ENCODE results near the gene GNA12.

Gene GNA12

DNA sequence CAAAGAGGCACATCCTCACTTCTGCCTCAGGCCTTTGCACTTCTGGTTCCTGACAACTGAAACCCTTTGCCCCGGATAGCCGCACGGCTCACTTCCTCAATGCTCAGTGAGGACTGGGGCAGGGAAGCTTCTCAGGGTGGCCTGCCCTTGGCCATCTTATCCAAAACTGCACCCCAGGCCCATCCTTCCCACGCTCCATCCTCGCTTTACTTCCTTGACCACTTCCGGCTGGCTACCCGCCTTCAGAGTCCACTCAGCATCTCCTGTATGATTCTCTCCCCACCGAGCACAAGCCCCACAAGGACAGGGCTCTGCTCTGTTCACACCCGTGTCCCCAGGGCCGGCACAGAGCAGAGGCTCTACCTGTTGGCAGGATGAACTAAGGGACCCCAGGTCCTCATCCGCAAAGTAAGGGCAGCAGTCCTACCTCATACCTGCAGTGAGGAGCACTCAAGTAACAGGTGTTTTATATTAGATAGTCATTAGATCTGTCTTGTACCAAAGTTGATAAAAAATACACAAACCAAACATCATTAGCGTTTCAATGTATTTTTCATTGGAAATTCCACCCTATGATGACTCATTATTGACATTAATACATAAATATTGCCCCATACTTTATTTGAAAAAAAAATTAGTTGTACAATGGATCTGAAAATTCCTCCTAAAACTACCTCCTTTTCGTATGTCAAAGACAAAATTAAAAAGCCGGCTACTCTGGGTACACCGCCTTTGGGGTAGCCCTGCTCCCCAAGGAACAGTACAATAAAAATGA lies 35.0 kb downstream of the GNA12 start:
- no peak for DNase-seq
- in situ Hi-C loops (cut with MboI; ENCODE audit: low pct_unique_long_range_greater_than_20kb, low sequenced_read_pairs): no loop called here

DNA sequence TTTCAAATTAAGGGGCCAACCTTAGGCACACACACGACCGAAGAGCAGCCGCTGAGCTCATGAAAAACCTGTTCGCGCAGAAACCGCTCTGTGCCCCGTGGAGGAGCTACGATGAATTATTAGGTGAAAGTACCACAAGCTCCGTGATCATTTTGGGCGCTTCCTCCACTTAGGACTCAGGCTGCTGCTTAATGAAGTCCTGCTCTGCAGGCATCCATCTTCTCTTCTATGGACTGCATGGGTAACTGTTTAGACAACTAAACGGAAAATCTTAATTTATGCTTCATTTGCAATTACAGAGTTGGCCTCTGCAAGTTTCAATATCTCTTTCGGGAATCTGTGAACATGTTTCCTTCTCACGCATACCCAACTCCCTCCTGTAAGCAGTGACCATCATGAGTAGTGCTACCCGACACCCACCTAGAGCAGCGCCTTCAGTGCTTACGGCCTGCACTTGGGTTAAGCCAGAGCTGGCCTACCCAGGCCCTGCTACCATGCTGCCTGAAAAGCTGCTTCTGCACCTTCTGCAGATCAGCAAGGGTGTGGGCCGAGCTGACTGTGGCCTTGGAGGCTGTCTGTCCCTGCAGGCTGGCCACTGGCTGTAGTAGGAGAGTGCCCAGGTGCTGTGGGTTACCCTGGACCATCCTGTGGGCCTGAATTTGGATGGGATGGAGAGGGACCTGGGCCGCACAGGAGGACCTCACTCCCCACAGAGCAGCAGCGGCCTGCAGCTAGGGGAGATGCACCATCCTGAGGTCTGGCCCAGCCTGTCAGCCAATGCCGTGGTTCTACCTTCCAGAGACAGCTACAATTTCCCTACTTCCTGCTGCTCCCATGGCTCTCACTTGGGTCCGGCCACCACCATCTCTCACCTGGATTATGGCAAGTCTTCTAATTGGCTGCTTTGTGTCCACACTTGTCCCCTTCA lies 36.0 kb downstream of the GNA12 start:
- no peak for DNase-seq
- in situ Hi-C loops (cut with MboI; ENCODE audit: low pct_unique_long_range_greater_than_20kb, low sequenced_read_pairs): no loop called here

DNA sequence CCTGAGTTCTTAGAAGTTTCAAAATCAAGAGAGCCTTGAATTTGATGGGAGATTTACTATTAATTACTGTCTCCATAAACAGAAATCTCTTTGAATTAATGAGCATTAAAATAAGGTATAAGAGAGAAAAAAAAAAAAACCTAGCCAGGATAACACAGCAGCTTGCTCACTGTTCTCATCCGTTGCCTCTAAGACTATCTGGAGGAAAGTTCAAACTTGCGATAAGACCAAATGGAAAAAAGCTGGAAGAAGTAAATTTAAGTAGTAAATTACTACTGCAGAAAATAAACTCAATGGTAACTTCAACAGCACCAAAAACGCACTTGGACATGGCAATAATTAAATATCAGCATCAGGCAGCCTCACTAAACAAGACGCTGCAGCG lies 36.7 kb downstream of the GNA12 start:
- in situ Hi-C loops (cut with MboI; ENCODE audit: low pct_unique_long_range_greater_than_20kb, low sequenced_read_pairs): no loop called here

DNA sequence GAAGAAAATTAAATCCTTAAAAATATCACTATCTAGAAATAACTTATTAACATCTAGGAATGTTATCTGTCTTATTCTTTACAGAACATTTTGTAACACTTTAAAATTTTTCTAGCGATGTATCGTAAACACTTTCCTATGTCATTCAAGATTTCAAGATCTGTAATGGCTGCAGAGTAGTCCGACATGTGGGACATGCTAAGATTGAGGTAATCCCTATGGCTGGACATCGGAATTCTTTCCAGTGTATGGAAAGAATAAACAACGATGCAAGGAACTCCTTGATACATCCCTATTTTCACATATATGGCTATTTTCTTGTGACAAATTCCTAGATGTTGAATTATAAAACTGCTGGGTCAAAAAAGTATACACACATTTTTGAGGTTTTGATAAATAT lies 37.5 kb downstream of the GNA12 start:
- in situ Hi-C loops (cut with MboI; ENCODE audit: low pct_unique_long_range_greater_than_20kb, low sequenced_read_pairs): no loop called here
- DNase-seq: no peak

More for the DNA sequence above, 36.7 kb downstream of the GNA12 start:
- no peak for DNase-seq

DNA sequence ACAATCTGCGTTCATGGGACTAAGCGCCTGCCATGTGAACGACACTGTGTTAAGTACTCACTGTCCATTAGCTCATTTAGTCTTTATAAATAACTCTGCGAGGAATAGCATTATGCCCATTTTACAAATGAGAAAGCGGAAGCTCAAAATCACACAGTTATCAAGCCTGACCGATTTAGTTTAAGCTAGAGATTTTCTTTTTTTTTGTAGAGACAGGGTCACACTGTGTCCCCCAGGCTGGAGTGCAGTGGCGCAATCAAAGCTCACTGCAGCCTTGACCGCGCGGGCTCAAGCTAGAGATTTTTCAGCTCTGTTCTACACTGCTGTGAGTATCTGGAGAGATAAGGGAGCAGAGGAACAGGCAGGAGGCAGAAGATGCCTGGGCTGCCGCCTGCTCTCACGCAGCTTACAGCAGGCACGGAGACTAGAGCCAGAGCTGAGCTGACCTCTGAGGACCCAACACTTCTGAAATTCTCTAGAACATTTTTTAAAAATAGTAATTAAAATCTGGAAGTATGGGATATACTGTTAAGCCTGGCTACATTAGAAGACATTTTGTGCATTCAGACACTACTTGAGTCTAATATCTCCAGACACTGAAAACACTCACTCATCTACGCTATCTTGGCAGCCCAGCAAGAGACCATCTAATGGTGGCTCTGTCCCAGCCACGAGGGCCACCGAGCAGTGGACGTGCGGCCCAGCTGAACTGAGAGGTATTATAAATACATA lies 38.7 kb downstream of the GNA12 start:
- no peak for DNase-seq
- in situ Hi-C loops (cut with MboI; ENCODE audit: low pct_unique_long_range_greater_than_20kb, low sequenced_read_pairs): no loop called here

DNA sequence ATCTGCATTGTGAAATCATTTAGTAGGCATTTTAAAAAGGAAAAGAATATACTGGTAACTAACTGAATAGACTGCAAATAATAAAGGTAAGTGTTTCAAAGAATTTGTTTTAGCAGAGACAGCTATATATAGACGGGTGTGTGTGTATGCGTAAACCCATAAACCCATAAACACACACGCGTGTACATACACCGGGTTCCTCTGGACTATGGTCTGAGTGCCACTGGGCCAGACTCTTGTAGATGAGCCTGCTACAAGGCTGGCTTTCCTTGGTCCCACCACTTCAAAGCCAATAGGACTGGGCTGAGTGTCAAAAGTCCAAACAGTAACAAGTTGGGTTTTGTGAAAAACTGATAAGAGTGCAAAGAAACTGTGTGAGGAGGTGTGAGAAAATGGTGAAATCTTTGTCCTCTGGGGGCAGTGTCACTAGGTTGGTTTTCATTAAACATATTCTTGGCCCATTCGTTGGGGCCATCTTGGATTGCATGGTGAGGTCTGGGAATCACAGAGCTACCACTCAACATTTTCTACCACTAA lies 39.8 kb downstream of the GNA12 start:
- in situ Hi-C loops (cut with MboI; ENCODE audit: low pct_unique_long_range_greater_than_20kb, low sequenced_read_pairs): no loop called here

DNA sequence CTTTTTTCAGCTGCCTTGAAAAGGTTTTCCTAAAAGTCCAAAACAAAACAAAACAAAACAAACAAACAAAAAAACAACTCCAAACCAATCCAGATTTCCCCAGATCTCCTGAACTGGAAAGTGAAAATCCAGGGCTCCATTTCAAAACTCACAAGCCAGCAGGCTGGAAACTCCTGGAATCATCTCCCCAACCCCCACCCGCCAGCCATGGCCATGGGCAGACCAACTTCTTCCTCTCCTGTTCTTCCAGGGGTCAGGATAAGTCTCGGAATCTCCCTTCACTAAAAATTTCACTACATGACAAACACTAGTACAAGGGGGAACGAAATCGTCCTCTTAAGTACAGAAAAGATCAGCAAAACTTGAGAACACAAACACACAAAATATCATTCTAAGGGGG lies 40.4 kb downstream of the GNA12 start:
- in situ Hi-C loops (cut with MboI; ENCODE audit: low pct_unique_long_range_greater_than_20kb, low sequenced_read_pairs): no loop called here
- DNase-seq: no peak

More for the DNA sequence above, 39.8 kb downstream of the GNA12 start:
- DNase-seq: no peak

DNA sequence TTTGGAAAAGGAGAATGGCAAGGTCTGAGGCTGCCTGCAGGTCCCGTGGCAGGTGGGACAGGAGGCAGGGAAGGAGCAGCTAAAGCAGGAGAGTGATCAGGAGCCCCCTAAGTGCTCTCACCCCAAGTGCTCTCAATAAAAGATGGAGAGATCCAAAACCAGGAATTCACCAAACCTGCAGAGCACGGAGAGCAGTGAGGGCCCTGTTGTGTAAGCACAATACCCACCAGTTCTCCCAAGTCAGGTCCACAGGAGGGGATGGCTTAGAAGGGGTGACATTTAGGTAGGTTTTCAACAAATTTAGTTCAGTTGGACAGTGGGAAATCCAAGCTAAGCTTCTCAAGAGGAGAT lies 40.8 kb downstream of the GNA12 start:
- in situ Hi-C loops (cut with MboI; ENCODE audit: low pct_unique_long_range_greater_than_20kb, low sequenced_read_pairs): no loop called here
- no peak for DNase-seq

DNA sequence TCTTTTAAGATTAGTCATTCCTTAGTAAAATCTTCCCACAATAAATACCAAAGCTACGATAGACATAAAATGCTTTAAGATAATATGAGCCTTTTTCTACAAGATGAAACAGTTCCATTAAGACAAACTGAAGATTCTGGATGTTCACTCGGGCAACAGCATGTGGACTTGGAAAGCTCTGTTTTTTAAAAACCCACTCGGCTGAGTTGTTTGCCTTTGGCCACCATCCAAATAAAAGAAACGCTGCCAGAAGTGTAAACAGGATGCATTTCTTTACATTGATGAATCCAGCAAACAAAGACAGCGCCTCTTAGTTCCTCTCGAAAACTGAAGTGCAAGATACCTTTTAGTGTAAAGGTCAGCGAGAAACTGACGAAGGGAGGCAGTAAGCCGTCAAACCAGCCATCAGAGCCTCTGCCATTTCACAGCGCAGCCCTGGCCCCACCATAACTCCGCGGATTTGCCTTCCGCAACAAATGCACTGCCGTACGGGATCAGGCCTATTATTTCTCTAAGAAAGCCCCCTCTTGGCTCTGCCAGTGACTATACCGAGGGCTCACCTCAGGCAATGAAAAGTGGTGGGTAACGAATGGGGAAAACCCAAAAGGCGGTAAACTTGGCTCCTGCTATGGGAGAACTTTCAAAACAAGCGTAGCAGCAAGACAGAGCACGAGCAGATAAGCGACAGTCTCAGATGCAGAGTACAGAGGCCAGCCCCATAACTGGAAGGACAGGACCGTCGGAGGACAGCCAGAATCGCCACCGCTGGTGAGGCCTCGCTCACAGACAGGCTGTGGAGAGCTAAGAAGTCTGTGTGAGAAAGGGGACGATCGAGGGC lies 41.4 kb downstream of the GNA12 start:
- DNase-seq: no peak
- in situ Hi-C loops (cut with MboI; ENCODE audit: low pct_unique_long_range_greater_than_20kb, low sequenced_read_pairs): no loop called here

DNA sequence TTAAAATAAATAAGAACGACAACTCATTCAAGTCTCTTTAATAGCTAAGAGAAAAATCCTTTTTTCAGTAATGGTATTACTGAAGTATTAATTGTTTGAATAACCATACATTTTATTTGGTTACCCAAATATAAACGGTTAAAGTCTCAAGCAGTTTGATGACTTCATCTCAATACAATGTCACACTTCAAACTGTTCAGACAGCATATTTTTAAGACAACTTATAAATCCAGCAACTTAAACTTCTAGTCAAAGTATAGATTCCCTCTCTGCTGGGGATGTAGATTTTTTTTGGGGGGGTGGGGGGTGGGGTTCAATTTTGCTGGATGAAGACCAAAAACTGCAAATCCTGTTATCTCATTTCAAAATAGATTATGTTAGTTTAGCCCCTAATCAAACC lies 42.0 kb downstream of the GNA12 start:
- in situ Hi-C loops (cut with MboI; ENCODE audit: low pct_unique_long_range_greater_than_20kb, low sequenced_read_pairs): no loop called here
- DNase-seq: no peak

DNA sequence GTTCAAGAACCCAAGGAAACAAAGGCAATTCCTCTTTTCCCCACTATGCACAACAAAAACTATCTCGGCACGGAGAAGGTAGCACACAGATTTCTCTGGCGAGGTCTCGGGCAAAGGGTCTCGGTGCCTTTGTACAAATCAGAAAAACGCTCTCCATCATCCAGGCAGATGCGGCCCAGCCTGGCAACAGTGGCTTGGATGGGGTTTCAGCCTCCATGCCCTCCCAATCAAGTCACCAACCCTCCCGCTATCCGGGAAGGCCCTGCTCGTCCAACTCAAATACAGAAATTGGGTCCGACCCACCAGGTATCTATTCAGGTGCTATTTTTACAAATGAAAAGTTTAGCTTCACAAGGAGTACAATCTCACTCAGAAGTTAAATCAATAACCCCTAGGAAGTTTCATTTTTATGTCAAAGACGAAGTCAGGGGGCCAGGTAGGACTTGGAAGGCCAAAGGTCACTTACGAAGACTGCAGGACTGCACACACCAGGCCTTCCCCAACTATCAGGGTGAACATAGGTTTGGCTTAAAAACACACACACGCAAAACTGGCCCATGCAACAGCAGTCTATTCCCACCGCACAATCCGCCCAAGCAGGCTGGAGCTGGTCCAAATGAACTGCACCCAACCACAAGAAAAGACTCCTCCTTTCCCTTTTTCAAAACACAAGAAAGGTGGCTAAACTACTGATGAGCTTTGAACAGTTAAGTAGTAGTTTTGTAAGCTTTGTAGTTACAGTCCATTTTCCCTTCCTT lies 43.0 kb downstream of the GNA12 start:
- in situ Hi-C loops (cut with MboI; ENCODE audit: low pct_unique_long_range_greater_than_20kb, low sequenced_read_pairs): no loop called here
- DNase-seq: peak; percentile 69

DNA sequence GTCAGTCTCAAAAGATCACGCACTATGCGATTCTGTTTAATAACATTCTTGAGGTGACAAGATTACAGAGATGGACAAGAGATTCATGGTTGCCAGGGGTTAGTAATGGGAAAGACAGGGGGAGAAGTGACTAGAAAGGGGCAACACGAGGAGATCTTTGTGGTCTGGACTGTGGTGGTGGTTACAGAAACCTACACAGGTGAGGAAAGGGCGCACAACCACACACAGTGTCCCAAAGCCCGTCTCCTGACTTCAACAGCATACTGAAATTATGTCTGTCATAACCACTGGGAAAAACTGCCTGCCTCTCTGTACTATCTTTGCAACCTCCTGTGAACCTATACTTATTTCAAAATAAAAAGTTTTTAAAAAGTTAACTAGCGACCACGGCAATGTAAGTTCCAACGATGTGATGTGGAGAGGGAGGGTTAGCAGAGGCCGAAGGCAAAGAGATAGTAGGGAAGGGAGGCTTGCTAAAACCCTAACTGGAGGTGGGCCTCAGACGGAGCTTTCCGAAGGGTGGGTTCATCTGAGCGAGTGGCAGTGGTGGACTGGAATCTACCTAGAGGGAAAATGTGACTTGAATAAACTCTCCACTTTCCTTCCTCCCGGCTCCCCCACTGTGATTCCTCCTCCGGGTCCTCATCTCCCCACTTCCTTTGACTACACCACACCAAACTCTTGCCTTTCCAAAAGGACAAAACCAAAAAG lies 43.7 kb downstream of the GNA12 start:
- DNase-seq: no peak

DNA sequence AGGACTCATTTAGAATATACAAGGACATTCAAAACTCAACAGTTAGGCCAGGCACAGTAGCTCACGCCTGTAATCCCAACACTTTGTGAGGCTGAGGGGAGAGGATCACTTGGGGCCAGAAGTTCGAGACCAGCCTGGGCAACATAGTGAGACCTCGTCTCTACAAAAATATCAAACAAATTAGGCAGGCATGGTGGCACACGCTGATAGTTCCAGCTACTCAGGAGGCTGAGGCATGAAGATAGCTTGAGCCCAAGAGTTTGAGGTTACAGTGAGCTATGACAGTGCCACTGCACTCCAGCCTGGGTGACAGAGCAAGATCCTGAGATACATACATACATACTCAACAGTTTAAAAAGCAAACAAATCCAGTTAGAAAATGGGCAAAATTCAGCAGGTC lies 44.9 kb downstream of the GNA12 start:
- no peak for DNase-seq
- in situ Hi-C loops (cut with MboI; ENCODE audit: low pct_unique_long_range_greater_than_20kb, low sequenced_read_pairs): no loop called here

More for the DNA sequence above, 43.7 kb downstream of the GNA12 start:
- in situ Hi-C loops (cut with MboI; ENCODE audit: low pct_unique_long_range_greater_than_20kb, low sequenced_read_pairs): no loop called here

DNA sequence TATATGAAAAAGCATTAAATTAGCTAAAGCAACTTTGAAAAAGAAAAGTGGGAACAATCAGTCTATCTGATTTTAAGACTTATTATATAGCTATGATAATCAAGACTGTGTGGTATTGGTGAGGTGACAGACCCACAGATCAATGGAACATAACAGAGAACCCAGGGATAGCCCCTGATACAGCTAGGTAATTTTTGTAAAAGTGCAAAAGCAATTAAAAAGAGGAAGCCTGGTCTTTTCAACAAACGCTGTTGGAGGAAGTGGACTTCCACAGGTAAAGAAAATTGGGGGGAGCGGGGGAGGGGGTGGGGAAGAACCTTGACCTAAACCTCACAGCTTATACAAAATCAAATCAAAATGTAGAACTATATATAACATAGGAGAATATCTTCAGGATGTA lies 45.4 kb downstream of the GNA12 start:
- in situ Hi-C loops (cut with MboI; ENCODE audit: low pct_unique_long_range_greater_than_20kb, low sequenced_read_pairs): no loop called here
- no peak for DNase-seq

DNA sequence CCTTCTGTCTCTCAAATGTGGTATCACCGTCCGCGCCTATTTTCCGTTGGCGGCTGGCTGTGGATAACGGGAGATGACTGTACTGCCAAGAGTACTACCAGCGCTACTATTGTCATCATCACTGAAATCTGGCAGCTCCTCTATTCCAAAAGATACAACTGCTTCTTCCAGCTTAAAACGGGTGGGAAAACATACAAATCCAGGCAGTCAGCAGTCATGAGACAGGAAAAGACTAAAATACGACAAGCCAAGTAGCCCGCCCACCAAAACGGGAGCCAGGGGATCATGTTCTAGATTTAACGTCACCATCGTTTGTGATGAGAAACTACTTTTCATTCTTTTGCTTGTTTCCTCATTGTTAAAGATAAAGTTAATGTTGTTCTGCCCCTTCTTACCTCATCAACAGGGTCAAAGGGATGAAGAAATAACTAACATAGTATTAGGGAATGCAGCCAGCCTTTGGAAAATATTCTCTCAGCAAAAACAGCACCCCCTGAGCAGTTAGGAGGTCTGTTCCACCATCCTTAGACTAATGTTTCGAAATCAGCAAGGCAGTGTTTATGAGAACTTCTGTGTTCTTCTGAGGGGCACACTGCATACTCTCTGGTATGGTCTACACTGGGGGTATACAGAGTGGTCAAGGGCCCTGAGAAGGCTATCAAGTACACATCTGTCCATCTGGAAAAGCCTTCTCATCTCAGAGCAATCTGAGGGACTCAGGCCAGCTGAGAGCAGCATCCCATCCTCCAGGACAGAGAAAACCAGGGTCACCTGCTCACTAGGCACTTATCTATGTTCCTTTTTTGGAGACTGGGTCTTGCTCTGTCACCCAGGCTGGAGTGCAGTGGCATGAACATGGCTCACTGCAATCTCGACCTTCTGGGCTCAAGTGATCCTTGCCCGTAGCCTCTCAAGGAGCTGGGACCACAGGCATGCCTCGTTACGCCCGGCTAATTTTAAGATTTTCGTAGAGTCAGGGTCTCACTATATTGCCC lies 47.5 kb downstream of the GNA12 start:
- in situ Hi-C loops (cut with MboI; ENCODE audit: low pct_unique_long_range_greater_than_20kb, low sequenced_read_pairs): no loop called here
- no peak for DNase-seq

DNA sequence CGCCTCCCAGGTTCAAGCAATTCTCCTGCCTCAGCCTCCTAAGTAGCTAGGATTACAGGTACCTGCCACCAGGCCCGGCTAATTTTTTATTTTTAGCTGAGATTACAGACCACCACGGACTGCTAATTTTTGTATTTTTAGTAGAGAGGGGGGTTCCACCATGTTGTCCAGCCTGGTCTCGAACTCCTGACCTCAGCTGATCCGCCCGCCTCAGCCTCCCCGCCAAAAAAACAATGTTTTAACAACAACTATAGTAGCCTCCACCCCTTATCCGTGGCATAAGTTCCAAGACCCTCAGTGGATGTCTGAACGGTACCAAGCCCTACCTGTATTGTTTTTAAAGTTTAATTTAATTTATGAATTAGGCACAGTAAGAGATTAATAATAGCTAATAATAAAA lies 48.2 kb downstream of the GNA12 start:
- in situ Hi-C loops (cut with MboI; ENCODE audit: low pct_unique_long_range_greater_than_20kb, low sequenced_read_pairs): no loop called here
- no peak for DNase-seq

All from KBM-7 (cell line).